ENCODE results near the gene IFI27L1. TPM values are rescaled to one million over a fixed set of nuclear protein-coding genes. Genes with fewer than 3 reads are reported as not detected.

Gene IFI27L1
- total RNA-seq (10 to 100 TPM; 14.0 to 74.2 TPM), polyA plus RNA-seq (ENCODE audit: insufficient read length in 2 of 2) (10 to 100 TPM; 64.2 to 74.7 TPM)
- long read RNA-seq, donor 1, transcript IFI27L1-209 (5 exons, 680 nt): major isoform, 16 of 395 reads
- long read RNA-seq, donor 1, partial matches to known transcripts: 365 of 395 reads
- long read RNA-seq, donor 1, other reads (novel, unspliced or antisense): 12 of 395 reads
- long read RNA-seq, donor 2, transcript IFI27L1-209 (5 exons, 680 nt): major isoform, 8 of 146 reads
- long read RNA-seq, donor 2, partial matches to known transcripts: 66 of 146 reads
- long read RNA-seq, donor 2, other reads (novel, unspliced or antisense): 71 of 146 reads
- long read RNA-seq, donor 3, transcript IFI27L1-209 (5 exons, 680 nt): major isoform, 6 of 8 reads
- long read RNA-seq, donor 3, partial matches to known transcripts: 0 of 8 reads
- long read RNA-seq, donor 3, other reads (novel, unspliced or antisense): 0 of 8 reads
- long read RNA-seq, donor 4, transcript IFI27L1-209 (5 exons, 680 nt): major isoform, 16 of 441 reads
- long read RNA-seq, donor 4, partial matches to known transcripts: 231 of 441 reads
- long read RNA-seq, donor 4, other reads (novel, unspliced or antisense): 190 of 441 reads

- peak within 1 kb of the TSS; percentile 96 for H3K27ac ChIP-seq (ENCODE audit: low read depth, low read length)
- peaks cover 9% of the 10 kb centered on the region for H3K36me3 ChIP-seq (ENCODE audit: control insufficient read depth, insufficient read depth, low read length)
- DNase-seq (ENCODE audit: low read depth in 4 of 6, low spot score in 6 of 6): peak; percentile 82 to 99 (median 90)
- H3K9me3 ChIP-seq (ENCODE audit: control insufficient read depth, insufficient read depth, low read length): no peaks in the 10 kb centered on the region
- peak within 1 kb of the TSS; percentile 97 for H3K4me3 ChIP-seq (ENCODE audit: low read depth, low read length)
- no peaks in the 10 kb centered on the region for H3K27me3 ChIP-seq (ENCODE audit: control insufficient read depth, insufficient read depth, low read length)
- peaks cover 15% of the 10 kb centered on the region for H3K4me1 ChIP-seq (ENCODE audit: control insufficient read depth, insufficient read depth, low read length)
- WGBS (ENCODE audit: insufficient coverage): under 1% methylated on average over 75 of the region's 77 CpGs
Measured at GRCh38 chr14:94080621-94081385, at the start of gene IFI27L1, which contains the start of gene DDX24. TSS of gene IFI27L1 (plus strand) at chr14:94081310. CDS start at chr14:94096938, 15,628 bp downstream. TSS of gene DDX24 (minus strand) at chr14:94081202. CDS start at chr14:94079742, 1,460 bp downstream.

DNA sequence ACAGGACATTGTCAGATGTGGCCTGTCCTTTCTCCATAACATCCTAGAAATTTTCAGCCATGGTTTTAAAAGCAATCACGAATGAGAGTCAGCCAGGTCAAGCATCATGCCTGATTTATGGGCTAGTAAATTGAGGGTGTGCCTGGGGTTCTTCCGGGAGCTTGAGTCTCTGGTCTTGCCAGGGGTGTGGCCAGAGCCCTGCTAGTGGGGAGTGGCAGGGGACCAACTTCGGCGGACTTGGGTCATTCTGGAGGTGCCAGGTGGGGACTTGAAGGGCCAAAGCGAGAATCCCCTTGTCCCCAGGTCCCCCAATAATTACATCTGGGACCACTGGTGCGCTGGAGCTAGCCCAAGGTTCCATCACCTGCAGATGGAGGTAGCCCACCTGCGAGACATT is 49.2 kb upstream of the IFI27L1 start:
- Histone ChIP-seq H3K36me3 (ENCODE audit: control insufficient read depth, insufficient read depth, low read length) (peaks cover 4% of the 10 kb centered on the region), H3K9me3 (ENCODE audit: control insufficient read depth, insufficient read depth, low read length) (no peaks in the 10 kb centered on the region), H3K4me3 (ENCODE audit: low read depth, low read length) (no peak overlapping the region), H3K4me1 (ENCODE audit: control insufficient read depth, insufficient read depth, low read length) (peaks cover 26% of the 10 kb centered on the region), H3K27ac (ENCODE audit: low read depth, low read length) (no peak overlapping the region), H3K27me3 (ENCODE audit: control insufficient read depth, insufficient read depth, low read length) (no peaks in the 10 kb centered on the region)
- DNase-seq (ENCODE audit: low read depth in 4 of 6, low spot score in 6 of 6): no peak
- 56% methylated on average over 1 of the region's 7 CpGs for WGBS (ENCODE audit: insufficient coverage)

DNA sequence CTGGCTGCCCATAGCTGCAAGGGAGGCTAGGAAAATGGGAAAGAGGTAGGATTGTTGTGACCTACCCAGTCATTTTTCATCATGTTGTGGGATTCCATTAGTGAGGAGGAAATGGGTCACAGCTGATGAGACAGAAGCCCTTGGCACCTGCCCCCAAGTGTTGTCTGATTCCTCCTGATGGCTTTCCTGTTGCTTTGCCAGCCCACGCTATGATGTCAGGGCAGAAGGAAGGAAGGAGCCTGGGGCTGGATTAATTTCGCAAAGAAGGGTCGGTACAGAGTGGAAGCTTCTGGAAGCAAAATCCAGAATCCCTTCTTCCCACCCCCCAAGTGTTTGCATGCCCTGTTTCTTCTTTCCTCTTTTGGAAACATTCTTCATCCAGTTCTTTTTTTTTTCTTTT is 46.2 kb upstream of the IFI27L1 start:
- H3K4me1 ChIP-seq (ENCODE audit: control insufficient read depth, insufficient read depth, low read length): peaks cover 16% of the 10 kb centered on the region
- H3K9me3 ChIP-seq (ENCODE audit: control insufficient read depth, insufficient read depth, low read length): no peaks in the 10 kb centered on the region
- no peak overlapping the region for H3K4me3 ChIP-seq (ENCODE audit: low read depth, low read length)
- WGBS (ENCODE audit: insufficient coverage): 100% methylated on average over 1 of the region's 3 CpGs
- H3K27ac ChIP-seq (ENCODE audit: low read depth, low read length): no peak overlapping the region
- H3K36me3 ChIP-seq (ENCODE audit: control insufficient read depth, insufficient read depth, low read length): peaks cover 23% of the 10 kb centered on the region
- no peak for DNase-seq (ENCODE audit: low read depth in 4 of 6, low spot score in 6 of 6)
- H3K27me3 ChIP-seq (ENCODE audit: control insufficient read depth, insufficient read depth, low read length): no peaks in the 10 kb centered on the region

DNA sequence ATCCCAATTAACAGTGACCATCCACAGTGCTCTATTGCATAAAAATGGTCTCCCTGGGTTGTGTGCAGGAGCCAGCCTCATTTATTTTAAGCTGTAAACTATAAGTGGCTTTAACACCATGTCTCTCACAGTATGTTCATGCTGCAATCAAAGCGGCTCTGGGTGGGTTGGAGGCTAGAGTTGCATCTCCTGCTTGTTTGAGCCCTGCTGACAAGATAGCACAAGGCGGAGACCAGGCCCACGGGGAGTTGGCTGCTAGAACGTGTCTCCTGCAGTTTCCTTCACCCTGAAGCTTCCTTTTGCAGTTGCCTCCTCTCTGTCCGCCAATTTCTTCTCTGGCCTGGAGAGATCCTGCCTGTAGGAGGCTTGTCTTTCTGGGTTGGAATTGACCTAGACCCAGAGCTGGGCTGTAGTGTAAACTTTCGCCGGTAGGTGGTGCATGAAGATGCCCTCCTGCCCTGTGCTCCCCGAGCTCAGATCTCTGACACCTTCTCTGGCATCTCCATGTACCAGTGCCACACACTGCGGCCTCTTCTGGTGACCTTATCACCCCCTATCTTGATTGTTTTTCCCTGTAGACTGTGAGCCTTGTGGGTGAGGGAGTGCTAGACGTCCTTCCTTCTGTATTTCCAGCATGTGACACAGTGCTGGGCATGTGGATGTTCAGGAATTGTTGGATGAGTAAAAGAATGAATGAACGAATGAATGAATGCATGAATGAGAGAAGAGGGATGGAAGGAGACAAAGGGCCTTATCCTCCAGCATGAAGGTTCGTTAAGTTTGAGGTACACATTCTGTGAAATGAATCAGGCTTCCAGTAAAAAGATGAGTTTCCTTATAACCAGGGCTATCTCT is 44.6 kb upstream of the IFI27L1 start:
- Histone ChIP-seq H3K36me3 (ENCODE audit: control insufficient read depth, insufficient read depth, low read length) (peaks cover 38% of the 10 kb centered on the region), H3K27me3 (ENCODE audit: control insufficient read depth, insufficient read depth, low read length) (no peaks in the 10 kb centered on the region), H3K4me1 (ENCODE audit: control insufficient read depth, insufficient read depth, low read length) (peaks cover 27% of the 10 kb centered on the region), H3K4me3 (ENCODE audit: low read depth, low read length) (no peak overlapping the region), H3K27ac (ENCODE audit: low read depth, low read length) (no peak overlapping the region), H3K9me3 (ENCODE audit: control insufficient read depth, insufficient read depth, low read length) (no peaks in the 10 kb centered on the region)
- peak in 3 of 6 donors; percentile 38 to 78 (median 74) for DNase-seq (ENCODE audit: low read depth in 4 of 6, low spot score in 6 of 6)
- WGBS (ENCODE audit: insufficient coverage): 41% methylated on average over 6 of the region's 12 CpGs

DNA sequence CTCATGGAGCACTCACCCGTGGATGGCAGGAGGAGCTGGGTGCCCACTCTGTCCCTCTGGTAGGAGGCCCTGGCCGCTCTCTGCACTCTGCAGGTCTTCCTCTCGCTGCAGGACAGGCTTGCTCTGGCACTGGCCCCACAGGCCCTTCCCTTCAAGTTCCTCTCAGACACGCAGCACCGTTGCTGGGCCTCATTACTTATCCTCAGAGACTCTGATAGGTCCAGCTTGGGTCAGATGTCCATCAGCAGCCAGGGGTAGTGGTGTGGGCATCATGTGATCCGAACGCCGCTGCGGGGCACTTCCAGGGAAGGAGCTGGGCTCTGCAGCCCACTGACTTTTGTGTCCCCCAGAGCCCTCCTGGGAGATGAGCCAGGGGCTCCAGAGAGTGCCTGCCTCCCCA is 43.2 kb upstream of the IFI27L1 start:
- Histone ChIP-seq H3K27me3 (ENCODE audit: control insufficient read depth, insufficient read depth, low read length) (no peaks in the 10 kb centered on the region), H3K9me3 (ENCODE audit: control insufficient read depth, insufficient read depth, low read length) (no peaks in the 10 kb centered on the region), H3K4me3 (ENCODE audit: low read depth, low read length) (no peak overlapping the region), H3K36me3 (ENCODE audit: control insufficient read depth, insufficient read depth, low read length) (peaks cover 49% of the 10 kb centered on the region), H3K27ac (ENCODE audit: low read depth, low read length) (no peak overlapping the region), H3K4me1 (ENCODE audit: control insufficient read depth, insufficient read depth, low read length) (peaks cover 41% of the 10 kb centered on the region)
- WGBS (ENCODE audit: insufficient coverage): 81% methylated on average over 9 of the region's 9 CpGs
- no peak for DNase-seq (ENCODE audit: low read depth in 4 of 6, low spot score in 6 of 6)

DNA sequence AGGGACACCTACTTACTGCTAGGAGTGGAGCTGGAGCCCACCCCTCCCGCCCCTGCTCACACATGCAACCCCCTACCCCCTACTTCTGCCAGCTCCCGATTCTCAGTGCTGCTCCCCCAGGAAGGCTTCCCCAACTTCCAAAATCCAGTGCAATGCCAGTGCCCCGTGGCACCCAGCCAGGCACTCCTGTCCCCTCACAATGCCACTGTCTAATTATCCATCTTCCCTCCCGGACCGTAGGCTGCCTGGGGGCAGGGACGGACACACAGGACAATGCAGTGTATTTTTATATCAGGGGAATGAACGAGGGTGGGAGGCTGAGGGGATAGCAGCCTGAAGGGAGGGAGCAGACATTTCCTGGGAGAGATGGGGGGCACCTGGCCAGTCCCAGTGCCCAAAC is 42.6 kb upstream of the IFI27L1 start:
- peaks cover 42% of the 10 kb centered on the region for H3K4me1 ChIP-seq (ENCODE audit: control insufficient read depth, insufficient read depth, low read length)
- peaks cover 55% of the 10 kb centered on the region for H3K36me3 ChIP-seq (ENCODE audit: control insufficient read depth, insufficient read depth, low read length)
- H3K4me3 ChIP-seq (ENCODE audit: low read depth, low read length): no peak overlapping the region
- 76% methylated on average over 3 of the region's 7 CpGs for WGBS (ENCODE audit: insufficient coverage)
- DNase-seq (ENCODE audit: low read depth in 4 of 6, low spot score in 6 of 6): no peak
- no peaks in the 10 kb centered on the region for H3K27me3 ChIP-seq (ENCODE audit: control insufficient read depth, insufficient read depth, low read length)
- H3K9me3 ChIP-seq (ENCODE audit: control insufficient read depth, insufficient read depth, low read length): no peaks in the 10 kb centered on the region
- H3K27ac ChIP-seq (ENCODE audit: low read depth, low read length): no peak overlapping the region

- Histone ChIP-seq H3K27me3 (ENCODE audit: control insufficient read depth, insufficient read depth, low read length) (no peaks in the 10 kb centered on the region), H3K27ac (ENCODE audit: low read depth, low read length) (no peak overlapping the region), H3K4me3 (ENCODE audit: low read depth, low read length) (no peak overlapping the region), H3K36me3 (ENCODE audit: control insufficient read depth, insufficient read depth, low read length) (peaks cover 61% of the 10 kb centered on the region), H3K4me1 (ENCODE audit: control insufficient read depth, insufficient read depth, low read length) (peaks cover 42% of the 10 kb centered on the region), H3K9me3 (ENCODE audit: control insufficient read depth, insufficient read depth, low read length) (no peaks in the 10 kb centered on the region)
- whole genome bisulfite sequencing (ENCODE audit: insufficient coverage): 91% methylated on average over 10 of the region's 11 CpGs
- no peak for DNase-seq (ENCODE audit: low read depth in 4 of 6, low spot score in 6 of 6)
Measured at GRCh38 chr14:94038921-94039629, 42.0 kb upstream of the IFI27L1 start.

- no peak overlapping the region for H3K4me3 ChIP-seq (ENCODE audit: low read depth, low read length)
- H3K36me3 ChIP-seq (ENCODE audit: control insufficient read depth, insufficient read depth, low read length): peaks cover 72% of the 10 kb centered on the region
- no peaks in the 10 kb centered on the region for H3K9me3 ChIP-seq (ENCODE audit: control insufficient read depth, insufficient read depth, low read length)
- no peak overlapping the region for H3K27ac ChIP-seq (ENCODE audit: low read depth, low read length)
- H3K27me3 ChIP-seq (ENCODE audit: control insufficient read depth, insufficient read depth, low read length): no peaks in the 10 kb centered on the region
- DNase-seq (ENCODE audit: low read depth in 4 of 6, low spot score in 6 of 6): no peak
- peaks cover 42% of the 10 kb centered on the region for H3K4me1 ChIP-seq (ENCODE audit: control insufficient read depth, insufficient read depth, low read length)
- WGBS (ENCODE audit: insufficient coverage): 90% methylated on average over 3 of the region's 5 CpGs
Measured at GRCh38 chr14:94040247-94040646, 40.9 kb upstream of the IFI27L1 start.

All from spinal cord (tissue), 10 donors.